Measurements from ENCODE around the gene NAA16.

NAA16 gene

GRCh38 chr13:41302743-41303142 is 8.3 kb upstream of the NAA16 start:
- DNase-seq, result no peak

DNA sequence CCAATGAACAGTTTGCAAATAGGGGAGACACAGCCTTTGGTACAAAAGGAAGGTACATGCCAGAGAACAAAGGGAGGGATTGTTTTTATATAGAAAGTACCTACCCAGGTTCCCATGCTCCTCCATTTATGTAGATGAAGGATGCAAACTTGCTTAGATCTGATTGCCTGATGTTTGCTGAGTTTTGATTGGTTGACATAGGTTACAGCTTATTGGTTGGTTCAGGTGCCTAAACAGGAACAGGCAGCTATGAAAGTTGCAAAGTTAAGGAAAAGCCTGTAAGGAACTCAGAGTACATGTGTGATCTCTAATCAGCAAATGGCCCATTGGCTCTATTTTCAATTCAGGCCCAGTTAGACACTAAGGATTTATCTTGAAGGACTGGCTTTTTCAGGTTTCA is 6.5 kb upstream of the NAA16 start:
- no peak for DNase-seq

DNA sequence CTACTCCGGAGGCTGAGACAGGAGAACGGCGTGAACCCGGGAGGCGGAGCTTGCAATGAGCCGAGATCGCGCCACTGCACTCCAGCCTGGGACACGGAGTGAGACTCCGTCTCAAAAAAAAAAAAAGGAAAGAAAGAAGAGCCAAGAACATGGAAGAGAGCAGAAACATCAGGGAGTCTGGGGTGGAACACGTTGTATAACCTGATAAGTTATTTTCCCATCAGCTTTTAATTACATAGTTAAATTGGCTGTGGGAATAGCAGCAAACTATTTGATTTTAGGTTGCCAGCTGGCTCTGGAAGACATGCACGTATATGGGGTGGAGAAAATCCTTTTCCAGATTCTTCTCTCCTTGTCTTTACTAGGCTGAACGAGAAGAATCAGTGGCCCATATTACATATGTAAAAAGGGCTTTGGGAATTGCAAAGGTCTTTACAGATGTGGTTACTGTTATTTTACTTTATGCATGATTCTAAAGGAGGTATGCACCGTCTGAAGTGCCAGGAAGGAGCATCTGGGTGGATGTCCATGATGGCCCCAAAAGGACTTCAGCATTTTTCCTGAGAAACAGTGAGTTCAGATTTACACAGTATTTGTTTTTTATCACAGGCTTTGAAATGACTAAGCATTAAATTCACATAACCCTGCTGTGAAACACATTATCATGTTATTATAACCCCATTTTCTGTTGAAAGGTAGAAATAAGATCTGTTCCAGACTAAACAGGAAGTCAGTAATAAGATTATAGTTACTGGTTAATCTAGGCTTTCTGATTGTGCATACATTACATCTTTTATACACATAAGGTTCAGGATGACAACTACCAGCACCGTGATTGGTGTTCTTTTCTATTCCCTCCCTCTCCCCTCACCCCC is 4.6 kb upstream of the NAA16 start:
- DNase-seq, result no peak

GRCh38 chr13:41307884-41308640 is 3.0 kb upstream of the NAA16 start:
- no peak for DNase-seq

GRCh38 chr13:41311406-41312175 is 524 bp downstream of the NAA16 start:
- DNase-seq, result peak in 47 of 58 donors; percentile 8 to 70 (median 43)

- peak in 28 of 58 donors; percentile 0 to 55 (median 16) for DNase-seq
Measured at GRCh38 chr13:41312176-41312500, 1.1 kb downstream of the NAA16 start.

DNA sequence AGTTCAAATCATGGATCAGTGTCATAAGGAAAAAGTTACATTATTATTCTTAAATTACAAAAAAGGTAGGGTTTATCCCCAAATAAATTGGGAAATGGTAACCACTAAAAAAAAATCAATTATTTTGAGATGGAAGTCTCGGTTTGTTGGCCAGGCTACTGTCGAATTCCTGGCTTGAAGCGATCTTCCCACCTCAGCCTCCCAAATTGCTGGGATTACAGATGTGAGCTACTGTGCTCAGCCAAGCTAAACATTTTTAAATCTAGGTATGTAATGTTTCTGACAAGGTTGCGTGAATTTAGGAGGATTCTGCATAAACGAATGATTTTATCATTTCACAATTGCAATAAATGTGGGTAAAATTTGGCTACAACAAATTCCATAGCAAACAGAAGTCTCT is 2.0 kb downstream of the NAA16 start:
- DNase-seq, result no peak

DNA sequence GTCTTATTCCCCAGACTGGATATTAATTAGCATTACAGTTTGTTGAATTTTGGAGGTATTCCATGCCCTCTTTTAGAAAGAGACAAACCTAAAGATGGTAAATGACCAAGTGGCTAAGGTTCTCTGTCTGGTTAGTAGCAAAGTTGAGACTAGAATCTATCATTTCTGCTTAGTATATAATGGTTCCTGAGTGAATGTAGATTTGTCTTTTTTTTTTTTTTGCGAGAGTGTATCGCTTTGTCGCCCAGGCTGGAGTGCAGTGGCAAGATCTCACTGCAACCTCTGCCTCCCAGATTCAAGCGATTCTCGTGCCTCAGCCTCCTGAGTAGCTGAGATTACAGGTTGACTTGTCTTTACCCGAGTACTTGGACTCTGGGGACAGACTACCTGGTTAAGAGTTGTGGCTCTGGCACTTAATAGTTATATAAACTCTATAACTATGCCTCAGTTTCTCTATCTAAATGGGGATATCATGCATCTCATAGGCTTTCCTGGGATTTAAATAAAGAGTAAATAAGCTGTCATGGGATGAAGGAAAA is 2.7 kb downstream of the NAA16 start:
- DNase-seq, result no peak

DNA sequence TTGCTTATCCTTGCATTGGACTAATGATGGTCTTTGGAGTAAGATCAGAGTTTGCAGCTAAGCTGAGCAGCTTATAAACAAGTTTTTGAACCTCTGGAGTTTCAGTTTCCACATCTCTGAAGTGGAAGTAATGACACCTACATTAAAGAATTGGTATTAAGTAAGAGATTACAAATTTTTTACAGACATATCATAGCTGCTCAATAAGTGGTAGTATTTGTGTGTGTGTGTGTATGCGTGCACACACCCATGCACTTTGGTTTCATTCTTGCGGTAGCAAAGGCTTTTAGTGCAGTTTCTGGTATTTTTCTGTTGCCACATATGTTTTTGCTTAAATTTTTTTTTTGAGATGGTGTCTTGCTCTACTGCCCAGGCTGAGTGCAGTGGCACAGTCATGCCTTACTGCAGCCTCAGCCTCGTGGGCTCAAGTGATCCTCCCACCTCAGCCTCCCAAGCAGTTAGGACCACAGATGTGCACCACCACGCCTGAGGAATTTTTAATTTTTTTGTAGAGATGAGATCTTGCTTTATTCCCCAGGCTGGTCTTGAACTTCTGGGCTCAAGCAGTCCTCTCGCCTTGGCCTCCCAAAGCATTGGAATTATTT is 4.5 kb downstream of the NAA16 start:
- no peak for DNase-seq

- DNase-seq, result no peak
Measured at GRCh38 chr13:41317243-41317642, 6.2 kb downstream of the NAA16 start.

DNA sequence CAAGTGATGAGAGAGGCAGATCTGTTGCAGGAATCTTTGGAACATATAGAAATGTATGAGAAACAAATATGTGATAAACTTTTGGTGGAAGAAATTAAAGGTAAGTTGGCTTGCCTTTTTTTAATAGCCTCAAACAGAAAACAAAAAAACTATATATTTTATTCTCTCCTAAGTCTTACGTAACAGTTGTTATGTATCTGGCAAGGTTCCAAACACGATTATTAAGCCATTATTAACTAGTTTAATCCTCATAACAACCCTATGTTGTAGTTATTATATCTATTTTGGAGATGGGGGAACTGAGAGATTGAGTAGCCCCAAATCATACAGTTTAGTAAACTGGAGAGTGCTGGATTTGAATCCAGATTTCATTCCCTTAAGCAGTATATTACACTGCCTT is 14.7 kb downstream of the NAA16 start:
- no peak for DNase-seq

DNA sequence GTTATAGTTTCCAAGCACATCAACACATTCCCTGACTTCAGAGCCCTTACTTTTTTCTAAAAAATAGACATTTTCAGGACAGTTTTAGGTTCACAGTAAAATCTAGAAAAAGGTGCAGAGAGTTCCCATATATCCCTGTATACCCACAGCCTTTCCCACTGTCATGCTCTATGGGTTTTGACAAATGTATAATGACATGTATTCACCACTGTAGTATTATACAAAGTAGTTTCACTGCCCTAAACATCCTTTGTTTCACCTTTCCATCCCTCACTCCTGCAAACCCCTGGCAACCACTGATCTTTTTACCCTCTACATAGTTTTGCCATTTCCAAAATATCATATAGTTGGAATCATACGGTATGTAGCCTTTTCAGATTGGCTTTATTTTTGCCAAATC is 15.6 kb downstream of the NAA16 start:
- DNase-seq, result no peak

DNA sequence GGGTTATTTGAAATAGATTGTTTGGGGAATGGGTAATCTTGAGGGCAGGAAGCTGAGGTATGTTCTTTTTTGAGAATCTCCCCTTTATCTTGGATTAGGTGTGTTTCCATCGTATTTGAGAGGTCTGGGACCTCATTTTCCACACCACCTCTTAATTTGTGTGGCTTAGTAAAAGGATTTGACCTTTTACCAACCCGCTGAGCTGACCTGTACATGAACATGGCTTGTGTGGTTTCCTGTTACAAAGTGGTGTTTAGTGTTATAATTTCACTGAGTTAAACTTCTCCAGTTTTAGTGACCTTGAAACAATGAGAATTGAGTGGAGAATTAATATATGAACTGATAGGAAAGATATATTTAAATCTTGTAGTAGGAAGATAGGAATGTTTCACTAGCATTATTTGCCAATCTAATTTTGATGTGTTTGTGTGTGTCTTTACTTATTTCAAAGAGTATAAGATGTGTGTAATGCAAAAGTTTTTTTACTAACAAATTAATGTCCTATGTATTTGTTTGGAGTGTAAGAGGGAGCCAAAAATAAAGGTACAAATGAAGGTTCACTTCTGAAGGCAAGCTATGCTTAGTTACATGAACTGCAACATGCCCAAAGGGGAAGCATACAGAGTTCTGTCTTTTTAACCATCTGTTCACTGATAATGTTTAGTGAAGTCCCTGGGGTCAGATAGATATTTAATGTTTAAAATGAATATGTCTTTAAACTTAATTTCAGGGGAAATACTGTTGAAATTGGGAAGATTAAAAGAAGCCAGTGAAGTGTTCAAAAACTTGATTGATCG is 17.1 kb downstream of the NAA16 start:
- DNase-seq, result no peak

GRCh38 chr13:41332829-41333228 is 21.8 kb downstream of the NAA16 start:
- peak in 1 of 58 donors; percentile 6 for DNase-seq

GRCh38 chr13:41334810-41335209 is 23.7 kb downstream of the NAA16 start:
- no peak for DNase-seq

DNA sequence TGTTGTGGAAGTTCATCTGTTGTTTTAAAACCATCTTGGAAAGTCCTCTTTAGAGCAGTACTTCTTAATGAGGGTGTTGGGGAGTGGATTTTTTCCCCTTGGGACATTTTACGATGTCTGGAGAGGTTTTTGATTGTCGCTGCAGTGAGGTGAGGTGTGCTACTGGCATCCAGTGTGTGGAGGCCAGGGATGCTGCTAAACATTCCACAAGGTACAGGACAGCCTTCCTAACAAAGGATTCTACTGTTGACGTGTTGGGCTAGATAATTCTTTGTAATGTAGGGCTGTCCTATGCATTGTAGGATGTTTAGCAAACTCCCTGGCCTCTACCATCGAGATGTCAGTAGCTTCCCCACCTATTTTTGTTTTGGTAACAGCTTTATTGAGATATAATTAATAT is 33.3 kb downstream of the NAA16 start:
- no peak for DNase-seq

DNA sequence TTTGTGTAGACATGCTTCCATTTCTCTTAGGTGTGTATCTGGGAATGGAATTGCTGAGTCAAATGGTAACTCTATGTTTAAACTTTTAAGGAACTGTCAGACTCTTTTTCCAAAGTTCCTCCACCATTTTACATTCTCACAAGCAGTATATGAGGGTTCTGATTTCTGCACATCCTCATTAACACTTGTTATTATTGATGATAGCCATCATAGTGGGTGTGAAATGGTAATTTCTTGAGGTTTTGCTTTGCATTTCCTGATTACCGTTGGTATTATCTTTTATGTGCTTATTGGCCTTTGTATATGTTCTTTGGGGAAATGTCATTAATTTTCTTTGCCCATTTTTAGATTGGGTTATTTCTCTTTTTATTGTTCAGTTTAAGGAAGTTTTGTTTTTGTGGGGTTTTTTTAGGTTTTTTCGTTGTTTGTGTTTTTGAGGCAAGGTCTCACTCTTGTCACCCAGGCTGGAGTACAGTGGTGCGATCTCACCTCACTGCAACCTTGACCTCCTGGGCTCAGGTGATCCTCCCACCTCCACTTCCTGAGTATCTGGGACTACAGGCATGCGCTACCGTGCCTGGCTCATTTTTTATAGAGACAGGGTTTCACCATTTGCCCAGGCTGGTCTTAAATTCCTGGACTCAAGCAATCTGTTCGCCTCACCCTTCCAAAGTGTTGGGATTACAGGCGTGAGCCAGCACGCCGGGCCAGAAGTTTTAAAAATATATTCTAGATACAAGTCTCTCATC is 34.3 kb downstream of the NAA16 start:
- DNase-seq, result no peak

DNA sequence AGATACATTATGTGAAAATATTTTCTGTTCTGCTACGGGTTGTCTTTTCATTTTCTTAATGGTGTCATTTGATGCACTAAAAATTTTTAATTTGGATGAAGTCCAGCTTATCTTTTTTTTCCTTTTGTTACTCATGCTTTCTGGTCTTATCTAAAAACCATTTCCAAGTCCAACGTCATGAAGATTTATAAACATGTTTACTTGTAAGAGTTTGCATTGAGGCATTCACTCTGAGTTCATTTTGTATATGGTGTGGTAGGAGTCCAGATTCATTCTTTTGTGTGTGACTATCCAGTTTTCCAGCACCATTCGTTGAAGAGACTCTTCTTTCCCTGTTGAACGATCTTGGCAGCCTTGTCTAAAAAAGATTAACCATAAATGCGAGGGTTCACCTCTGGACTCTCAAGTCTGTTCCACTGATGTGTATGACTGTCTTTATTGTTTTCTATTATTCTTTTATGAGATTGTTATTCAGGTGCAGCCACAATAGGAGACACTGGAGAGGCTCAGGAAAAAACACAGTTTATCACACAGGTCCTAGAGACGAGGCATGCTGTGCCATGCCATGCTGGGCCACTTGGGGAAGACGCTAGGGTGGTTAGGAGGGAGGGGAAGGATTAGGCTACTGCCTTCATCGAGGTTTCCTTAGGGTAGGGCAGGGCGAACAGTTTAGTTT is 35.0 kb downstream of the NAA16 start:
- DNase-seq, result no peak

All from anterior cingulate cortex (tissue), 58 donors.